SK-N-SH (cell line): ENCODE measurements around the gene RPL18. TPM values are rescaled to one million over a fixed set of nuclear protein-coding genes. Genes with fewer than 3 reads are reported as not detected.

Experiments used
- CTCF ChIA-PET: fragments of 300-600, 350-600 bp; formaldehyde crosslinking; extraction: SDS; loops from one replicate; lab custom pipeline; 2021; lab: Yijun Ruan, JAX
- POLR2A ChIA-PET: fragments of 350-600 bp; sonication (Branson Sonifier 250); formaldehyde crosslinking; extraction: SDS; loops from one replicate; lab custom pipeline; 2020; ENCODE audit warnings: antibody characterized with exemption, inconsistent platforms; lab: Yijun Ruan, JAX
- DNase-seq: peaks from one replicate; pipeline ENCODE4 v3.0.0; 2012
- H2AFZ ChIP-seq: fragments of 200-600 bp; sonication (generic); 2 replicates; pipeline ENCODE4 v1.8.1; 2016; ENCODE audit warnings: antibody characterized with exemption, mild to moderate bottlenecking, low read depth
- H3F3A ChIP-seq: fragments of 200-600 bp; sonication (generic); replicated peaks from 2 replicates; pipeline ENCODE3; 2016; ENCODE audit warnings: antibody characterized with exemption, mild to moderate bottlenecking; ENCODE audit not compliant: insufficient read depth
- H3K27ac ChIP-seq, 2 experiments: fragments of 200-500 bp in 1 of 2; fragments of 200-600 bp in 1 of 2; sonication (Bioruptor generic) in 1 of 2; sonication (generic), shearing (Covaris generic) in 1 of 2; 2 replicates each; pipeline versions ENCODE4 v1.5.1 to v1.6.1; 2014 to 2016; ENCODE audit warnings: low read depth in 2 of 2, inconsistent platforms in 1 of 2, low read length in 1 of 2, mild to moderate bottlenecking in 1 of 2, mixed read lengths in 1 of 2
- H3K27me3 ChIP-seq: fragments of 200-600 bp; sonication (generic), shearing (Covaris generic); 2 replicates; pipeline ENCODE4 v1.6.1; 2016; ENCODE audit warnings: mixed run types; ENCODE audit not compliant: insufficient read depth
- H3K36me3 ChIP-seq, 2 experiments: fragments of 200-500 bp in 1 of 2; fragments of 200-600 bp in 1 of 2; sonication (Bioruptor generic) in 1 of 2; sonication (generic) in 1 of 2; replicated peaks in 1 of 2; 2 replicates each; pipeline versions ENCODE3 to v1.5.1; 2014 to 2016; ENCODE audit warnings: low read length in 1 of 2, mild to moderate bottlenecking in 1 of 2; ENCODE audit not compliant: insufficient read depth in 2 of 2, control insufficient read depth in 1 of 2
- H3K4me1 ChIP-seq, 2 experiments: fragments of 200-500 bp in 1 of 2; fragments of 200-600 bp in 1 of 2; sonication (Bioruptor generic) in 1 of 2; sonication (generic), shearing (Covaris generic) in 1 of 2; 2 replicates each; pipeline versions ENCODE4 v1.5.1 to v1.6.1; 2014 to 2016; ENCODE audit warnings: low read depth in 1 of 2, low read length in 1 of 2, mixed run types in 1 of 2; ENCODE audit not compliant: insufficient read depth in 2 of 2, control insufficient read depth in 1 of 2
- H3K4me2 ChIP-seq: fragments of 200-600 bp; sonication (generic), shearing (Covaris generic); 2 replicates; pipeline ENCODE4 v1.6.1; 2017; ENCODE audit warnings: mixed run types
- H3K4me3 ChIP-seq, 2 experiments: fragments of 200-500 bp in 1 of 2; fragments of 200-600 bp in 1 of 2; sonication (Bioruptor generic) in 1 of 2; sonication (generic), shearing (Covaris generic) in 1 of 2; 2 replicates each; pipeline versions ENCODE4 v1.5.1 to v1.8.1; 2014 to 2016; ENCODE audit warnings: low read depth in 2 of 2, inconsistent platforms in 1 of 2, low read length in 1 of 2, mild to moderate bottlenecking in 1 of 2, mixed read lengths in 1 of 2, moderate library complexity in 1 of 2
- H3K79me2 ChIP-seq: fragments of 200-600 bp; sonication (generic); 2 replicates; pipeline ENCODE4 v1.8.1; 2017; ENCODE audit warnings: mild to moderate bottlenecking; ENCODE audit not compliant: insufficient read depth
- H3K9ac ChIP-seq: fragments of 200-600 bp; sonication (generic); 2 replicates; pipeline ENCODE4 v1.6.1; 2017; ENCODE audit warnings: mixed run types
- H3K9me2 ChIP-seq: fragments of 200-600 bp; sonication (generic); 2 replicates; pipeline ENCODE4 v1.6.1; 2017; ENCODE audit warnings: mixed run types
- H3K9me3 ChIP-seq: fragments of 200-600 bp; sonication (generic); 2 replicates; pipeline ENCODE4 v1.6.1; 2017; ENCODE audit warnings: mixed run types, mild to moderate bottlenecking, moderate library complexity
- H4K20me1 ChIP-seq: fragments of 200-600 bp; sonication (generic); 2 replicates; pipeline ENCODE4 v1.6.1; 2017; ENCODE audit warnings: mild to moderate bottlenecking, mixed run types; ENCODE audit not compliant: insufficient read depth
- CHD2 ChIP-seq: fragments of 150-350 bp; IDR thresholded peaks from 2 replicates; pipeline ENCODE4 v1.6.1; 2018; ENCODE audit warnings: low read length; ENCODE audit not compliant: partially characterized antibody
- CTCF ChIP-seq: fragments of 200-600 bp; sonication (generic); IDR thresholded peaks from 2 replicates; pipeline ENCODE4 v1.6.1; 2017; ENCODE audit warnings: antibody characterized with exemption, mild to moderate bottlenecking, moderate library complexity
- ELF1 ChIP-seq: IDR thresholded peaks from 2 replicates; pipeline ENCODE4 v1.4.0; 2012
- EP300 ChIP-seq, 2 experiments: IDR thresholded peaks; 2 replicates each; pipeline versions ENCODE4 v1.4.0 to v1.6.1; 2012; ENCODE audit warnings: borderline replicate concordance in 1 of 2, low read depth in 1 of 2, low read length in 1 of 2
- EZH2phosphoT487 ChIP-seq: fragments of 200-600 bp; sonication (generic); IDR thresholded peaks from 2 replicates; pipeline ENCODE4 v1.6.1; 2017; ENCODE audit warnings: low read depth, mixed run types, mild to moderate bottlenecking, antibody characterized with exemption, moderate library complexity, borderline replicate concordance
- FOSL2 ChIP-seq: IDR thresholded peaks from 2 replicates; pipeline ENCODE4 v1.4.0; 2012; ENCODE audit warnings: low read depth, mild to moderate bottlenecking, moderate library complexity, borderline replicate concordance
- FOXJ3 ChIP-seq: sonication (generic); formaldehyde crosslinking; IDR thresholded peaks from 2 replicates; pipeline ENCODE4 v1.5.1; 2020; ENCODE audit warnings: mild to moderate bottlenecking, missing genetic modification reagents
- JUND ChIP-seq: IDR thresholded peaks from 2 replicates; pipeline ENCODE4 v1.4.0; 2012
- MEF2A ChIP-seq: IDR thresholded peaks from 2 replicates; pipeline ENCODE4 v1.4.0; 2012; ENCODE audit warnings: low read depth, borderline replicate concordance
- MXI1 ChIP-seq: IDR thresholded peaks from 2 replicates; pipeline ENCODE4 v1.6.1; 2012; ENCODE audit warnings: mild to moderate bottlenecking, low read depth, low read length, improper control_type of control experiment
- NFIC ChIP-seq: IDR thresholded peaks from 2 replicates; pipeline ENCODE4 v1.4.0; 2012; ENCODE audit warnings: borderline replicate concordance
- NRF1 ChIP-seq: IDR thresholded peaks from 2 replicates; pipeline ENCODE4 v1.6.1; 2012; ENCODE audit warnings: low read depth, mild to moderate bottlenecking, low read length
- PBX3 ChIP-seq: IDR thresholded peaks from 2 replicates; pipeline ENCODE4; 2012
- POLR2AphosphoS5 ChIP-seq: IDR thresholded peaks from 2 replicates; pipeline ENCODE4 v1.6.1; 2012; ENCODE audit warnings: low read depth, low read length
- RAD21 ChIP-seq: IDR thresholded peaks from 2 replicates; pipeline ENCODE4 v1.6.1; 2012; ENCODE audit warnings: mild to moderate bottlenecking, low read length
- RCOR1 ChIP-seq: fragments of 150-350 bp; IDR thresholded peaks from 2 replicates; pipeline ENCODE4 v1.6.1; 2017; ENCODE audit warnings: antibody characterized with exemption, low read length
- REST ChIP-seq: IDR thresholded peaks from 2 replicates; pipeline ENCODE4 v1.6.1; 2012; ENCODE audit warnings: mild to moderate bottlenecking, low read depth, low read length, moderate library complexity
- RFX5 ChIP-seq: IDR thresholded peaks from 2 replicates; pipeline ENCODE4 v1.6.1; 2012; ENCODE audit warnings: mild to moderate bottlenecking, improper control_type of control experiment, low read length
- RXRA ChIP-seq: IDR thresholded peaks from 2 replicates; pipeline ENCODE4 v1.4.0; 2012; ENCODE audit warnings: low read depth, mild to moderate bottlenecking, borderline replicate concordance
- SIN3A ChIP-seq: IDR thresholded peaks from 2 replicates; pipeline ENCODE4 v1.6.1; 2012; ENCODE audit warnings: low read depth, mild to moderate bottlenecking, low read length, moderate library complexity, borderline replicate concordance
- SMC3 ChIP-seq: IDR thresholded peaks from 2 replicates; pipeline ENCODE4 v1.6.1; 2012; ENCODE audit warnings: low read depth, low read length, improper control_type of control experiment
- TAF1 ChIP-seq: IDR thresholded peaks from 2 replicates; pipeline ENCODE4 v1.6.1; 2012; ENCODE audit warnings: low read depth, mild to moderate bottlenecking, low read length, moderate library complexity, borderline replicate concordance
- TCF12 ChIP-seq: IDR thresholded peaks from 2 replicates; pipeline ENCODE4 v1.4.0; 2012
- TEAD4 ChIP-seq: IDR thresholded peaks from 2 replicates; pipeline ENCODE4 v1.4.0; 2012; ENCODE audit warnings: mild to moderate bottlenecking, borderline replicate concordance; ENCODE audit not compliant: insufficient read depth
- YY1 ChIP-seq: IDR thresholded peaks from 2 replicates; pipeline ENCODE4 v1.4.0; 2012; ENCODE audit warnings: low read depth, mild to moderate bottlenecking
- WGBS: methylation state at CpG from one replicate; pipeline ENCODE4 v1.1.6; 2017; ENCODE audit warnings: low lambda C conversion rate; 5-methylcytosine and 5-hydroxymethylcytosine counted together
- polyA plus RNA-seq, 3 experiments: library from polyadenylated mRNA; depleted of rRNA; stranded (reverse); fragments of >200 nt; gene quantifications; 2 replicates each; pipeline ENCODE4 v1.2.3, GENCODE V29; 2012
- TF ChIP-seq, protein P1 (sequence below): IDR thresholded peaks from 2 replicates; pipeline ENCODE4 v1.4.0; 2012; ENCODE audit warnings: low read depth

The RPL18 gene
- 2,114 and 2,225 TPM in 2 replicates for polyA plus RNA-seq (2012; rRNA removed)
- polyA plus RNA-seq (2012; cell fraction: cytosol; rRNA removed): 1,690 and 2,536 TPM in 2 replicates
- 725 and 988 TPM in 2 replicates for polyA plus RNA-seq (2012; cell fraction: nucleus; rRNA removed)

- Histone ChIP-seq H3K4me2 (peak within 1 kb of the TSS; percentile 91), H3K4me3 (peak within 1 kb of the TSS; percentile 93 to 99), H3K27me3 (no peaks in the 10 kb centered on the region), H3K9me3 (no peaks in the 10 kb centered on the region), H3K36me3 (peaks cover 32 to 33% of the 10 kb centered on the region in 2 experiments), H3K4me1 (peaks cover 15 to 41% of the 10 kb centered on the region in 2 experiments; a peak in 3 of 4 replicates), H3K9ac (peak within 1 kb of the TSS; percentile 99), H2AFZ (peak within 1 kb of the TSS; percentile 36), H3K9me2 (no peaks in the 10 kb centered on the region), H3K27ac (peak within 1 kb of the TSS; percentile 74 to 92), H3K79me2 (peaks cover 38% of the 10 kb centered on the region), H4K20me1 (peaks cover 39% of the 10 kb centered on the region), H3F3A (peaks cover 56% of the 10 kb centered on the region)
- peak; percentile 97 for DNase-seq
- POLR2A ChIA-PET: interaction anchor here (0.6 to 1.4 kb wide), 12 partner anchors 8 to 176 kb away, joined by 3 to 17 read pairs (median 3); partner anchors contain the start of gene CA11
- CTCF ChIA-PET: interaction anchor here (1.0 to 3.7 kb wide), 3 partner anchors 11 to 35 kb away, joined by 3 to 26 read pairs (median 5); no protein-coding TSS in a partner anchor
- under 1% methylated on average over 25 of the region's 69 CpGs for WGBS
- TF ChIP-seq REST (peak; percentile 71; the same call in 1 of the 2 replicates), ELF1 (peak; percentile 98), NRF1 (0 out of 2 replicates have a peak, but pooled peaks have one; percentile 15), TCF12 (peak; percentile 10; the same call in 1 of the 2 replicates), EP300 (IDR thresholded peaks at IDR 0.05; ENCODE audit: borderline replicate concordance in 1 of 2, low read depth in 1 of 2, low read length in 1 of 2) (peak; percentile 31 to 62; a peak in 1 of 4 replicates), RXRA (no peak), FOSL2 (no peak; the same call in 1 of the 2 replicates), POLR2AphosphoS5 (peak; percentile 98), SIN3A (0 out of 2 replicates have a peak, but pooled peaks have one; percentile 57), YY1 (peak; percentile 90), TEAD4 (no peak), TAF1 (peak; percentile 97), RFX5 (no peak), MEF2A (peak; percentile 15; the same call in 1 of the 2 replicates), CTCF (no peak), PBX3 (peak; percentile 51; the same call in 1 of the 2 replicates), JUND (no peak), RCOR1 (peak; percentile 93), CHD2 (peak; percentile 76), RAD21 (0 out of 2 replicates have a peak, but pooled peaks have one; percentile 14), FOXJ3 (CRISPR knock-in tag) (peak; percentile 86), MXI1 (peak; percentile 75; the same call in 1 of the 2 replicates), NFIC (no peak), EZH2phosphoT487 (no peak), SMC3 (no peak)
- TF ChIP-seq, protein P1, sequence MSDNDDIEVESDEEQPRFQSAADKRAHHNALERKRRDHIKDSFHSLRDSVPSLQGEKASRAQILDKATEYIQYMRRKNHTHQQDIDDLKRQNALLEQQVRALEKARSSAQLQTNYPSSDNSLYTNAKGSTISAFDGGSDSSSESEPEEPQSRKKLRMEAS: peak; percentile 90
Observed at GRCh38 chr19:48618916-48619691, at the start of gene RPL18, which contains the start of gene SPHK2. Gene RPL18, minus strand, starts transcription at chr19:48619178. Its CDS starts 35 bp downstream, at chr19:48619143. Gene SPHK2, plus strand, starts transcription at chr19:48619506. Its CDS starts 1,009 bp downstream, at chr19:48620515.
